VCaP (cell line): ENCODE results near the gene TMEM139.

Experiments used
- H3K27ac ChIP-seq: fragments of 450-650 bp; 2 replicates; pipeline ENCODE4 v1.5.1; 2017
- CTCF ChIP-seq: fragments of 450-650 bp; conservative IDR thresholded peaks from 2 replicates; pipeline ENCODE4 v1.5.1; 2017; ENCODE audit warnings: mild to moderate bottlenecking, moderate library complexity

Gene TMEM139

GRCh38 chr7:143282124-143282523 lies 2.6 kb upstream of the TMEM139 start:
- TF ChIP-seq CTCF, result no peak
- no peak overlapping the region for H3K27ac ChIP-seq

- no peak for TF ChIP-seq CTCF
- H3K27ac ChIP-seq, result no peak overlapping the region
Observed at GRCh38 chr7:143283381-143283780, 1.4 kb upstream of the TMEM139 start.

- no peak for TF ChIP-seq CTCF
- H3K27ac ChIP-seq, result no peak overlapping the region
Observed at GRCh38 chr7:143285470-143285778, 666 bp downstream of the TMEM139 start.

GRCh38 chr7:143285806-143286521 lies 1.2 kb downstream of the TMEM139 start:
- no peak overlapping the region for H3K27ac ChIP-seq
- no peak for TF ChIP-seq CTCF

- TF ChIP-seq CTCF, result no peak
- no peak overlapping the region for H3K27ac ChIP-seq
Observed at GRCh38 chr7:143286522-143286890, 1.7 kb downstream of the TMEM139 start.

GRCh38 chr7:143287339-143287934 lies 2.7 kb downstream of the TMEM139 start:
- TF ChIP-seq CTCF, result no peak
- peak overlapping the region; percentile 94 for H3K27ac ChIP-seq

GRCh38 chr7:143287935-143288826 lies 3.4 kb downstream of the TMEM139 start, which contains the start of gene CASP2:
Gene CASP2, plus strand, starts transcription at chr7:143288351. Its CDS starts 105 bp downstream, at chr7:143288456.
- peak within 1 kb of the TSS; percentile 94 for H3K27ac ChIP-seq
- TF ChIP-seq CTCF, result peak; percentile 51
